A673 (cell line): ENCODE results near the gene GAS7.

Experiments used
- EZH2 ChIP-seq: fragments of 200-600 bp; sonication (generic); IDR thresholded peaks from 2 replicates; pipeline ENCODE4 v1.6.1; 2017; ENCODE audit warnings: borderline replicate concordance, low read depth, mild to moderate bottlenecking, mixed read lengths, antibody characterized with exemption, low read length; ENCODE audit not compliant: poor library complexity, severe bottlenecking
- TF ChIP-seq, protein P1 (sequence below): fragments of 300-800, 200-600 bp; sonication (generic); conservative IDR thresholded peaks from 2 replicates; pipeline ENCODE4 v1.5.1; 2017; ENCODE audit warnings: low read depth, mild to moderate bottlenecking, antibody characterized with exemption, low read length, moderate library complexity, mixed read lengths

DNA sequence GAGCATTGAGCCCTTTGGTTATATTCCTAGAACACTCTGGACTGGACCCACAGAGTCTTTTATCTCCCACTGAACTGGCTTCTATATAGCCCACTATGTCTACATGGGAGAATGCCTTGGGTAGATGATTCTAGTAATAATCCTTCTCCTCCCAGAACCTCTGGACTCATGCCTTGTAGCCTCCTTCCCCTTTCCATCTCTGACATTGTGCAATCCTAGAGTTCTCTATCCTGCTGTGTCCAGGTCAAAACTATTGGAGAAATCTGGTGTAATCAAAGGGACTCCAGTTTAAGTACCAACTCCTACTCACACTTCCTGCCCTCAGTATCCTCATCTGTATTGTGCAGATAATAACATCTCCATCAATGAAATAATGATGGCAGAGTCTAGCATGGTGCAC is 302.5 kb downstream of the GAS7 start:
- TF ChIP-seq, protein P1, sequence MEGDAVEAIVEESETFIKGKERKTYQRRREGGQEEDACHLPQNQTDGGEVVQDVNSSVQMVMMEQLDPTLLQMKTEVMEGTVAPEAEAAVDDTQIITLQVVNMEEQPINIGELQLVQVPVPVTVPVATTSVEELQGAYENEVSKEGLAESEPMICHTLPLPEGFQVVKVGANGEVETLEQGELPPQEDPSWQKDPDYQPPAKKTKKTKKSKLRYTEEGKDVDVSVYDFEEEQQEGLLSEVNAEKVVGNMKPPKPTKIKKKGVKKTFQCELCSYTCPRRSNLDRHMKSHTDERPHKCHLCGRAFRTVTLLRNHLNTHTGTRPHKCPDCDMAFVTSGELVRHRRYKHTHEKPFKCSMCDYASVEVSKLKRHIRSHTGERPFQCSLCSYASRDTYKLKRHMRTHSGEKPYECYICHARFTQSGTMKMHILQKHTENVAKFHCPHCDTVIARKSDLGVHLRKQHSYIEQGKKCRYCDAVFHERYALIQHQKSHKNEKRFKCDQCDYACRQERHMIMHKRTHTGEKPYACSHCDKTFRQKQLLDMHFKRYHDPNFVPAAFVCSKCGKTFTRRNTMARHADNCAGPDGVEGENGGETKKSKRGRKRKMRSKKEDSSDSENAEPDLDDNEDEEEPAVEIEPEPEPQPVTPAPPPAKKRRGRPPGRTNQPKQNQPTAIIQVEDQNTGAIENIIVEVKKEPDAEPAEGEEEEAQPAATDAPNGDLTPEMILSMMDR = no peak
- TF ChIP-seq EZH2 = no peak
